SKM-1 (cell line): ENCODE data around the gene WDR27.
"Not testable (repeated sequence)": the region's sequence is repeated elsewhere in the genome, so short reads cannot be mapped to it uniquely, and the experiment has no call there.

ENCODE experiments used
- DNase-seq: peaks from one replicate; lab custom pipeline; 2025; ENCODE audit not compliant: unreplicated experiment; lab: John Stamatoyannopoulos, UW

WDR27 gene

DNA sequence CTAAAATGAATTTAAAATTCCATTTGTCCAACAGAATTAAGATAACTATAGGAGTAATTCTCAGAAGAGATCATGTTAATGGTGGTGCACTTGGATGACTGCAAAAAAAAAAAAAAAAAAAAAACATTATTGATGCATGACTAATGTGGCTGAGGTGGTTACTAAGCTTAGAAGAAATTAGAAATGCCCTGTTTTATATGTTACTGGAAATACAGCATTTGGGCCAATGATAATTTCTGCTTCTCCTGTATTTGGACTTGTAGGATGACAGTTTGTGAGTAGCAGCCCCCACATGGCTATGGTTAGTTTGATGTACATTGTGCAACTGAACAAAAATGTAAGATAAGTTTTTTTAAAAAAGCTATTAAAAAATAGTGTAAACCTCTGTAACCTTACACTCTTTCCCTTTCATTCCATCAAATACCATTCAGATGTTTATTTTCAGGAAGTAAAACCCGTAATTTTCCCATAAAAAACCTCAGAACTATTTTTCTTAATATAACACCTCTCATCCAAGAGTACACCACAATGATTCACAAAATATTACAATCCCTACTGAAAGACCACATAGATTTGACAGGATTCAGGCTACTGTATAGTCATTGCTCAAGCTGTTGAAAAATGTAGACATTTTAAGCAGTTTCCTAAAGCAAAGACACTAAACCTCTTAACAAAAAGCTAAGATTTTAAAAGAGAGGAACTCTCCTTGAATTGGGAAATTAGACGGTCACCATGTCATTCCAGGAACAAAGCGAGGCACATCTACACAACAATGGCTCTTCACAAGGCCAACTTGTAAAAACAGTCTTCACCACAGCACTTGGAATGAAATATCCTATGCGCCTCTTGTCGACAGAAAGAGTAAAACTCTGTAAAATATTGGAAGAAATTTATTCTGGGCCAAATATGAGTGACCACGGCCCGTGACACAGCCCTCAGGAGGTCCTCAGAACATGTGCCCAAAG lies 83.0 kb downstream of the WDR27 start:
- no peak for DNase-seq

- DNase-seq: no peak
Measured at GRCh38 chr6:169617562-169617961, 84.3 kb downstream of the WDR27 start.

- not testable (repeated sequence) for DNase-seq
Measured at GRCh38 chr6:169608609-169609008, 93.2 kb downstream of the WDR27 start.

GRCh38 chr6:169604076-169604475 lies 97.8 kb downstream of the WDR27 start:
- DNase-seq: no peak

- DNase-seq: not testable (repeated sequence)
Measured at GRCh38 chr6:169601129-169601528, 100.7 kb downstream of the WDR27 start.

DNA sequence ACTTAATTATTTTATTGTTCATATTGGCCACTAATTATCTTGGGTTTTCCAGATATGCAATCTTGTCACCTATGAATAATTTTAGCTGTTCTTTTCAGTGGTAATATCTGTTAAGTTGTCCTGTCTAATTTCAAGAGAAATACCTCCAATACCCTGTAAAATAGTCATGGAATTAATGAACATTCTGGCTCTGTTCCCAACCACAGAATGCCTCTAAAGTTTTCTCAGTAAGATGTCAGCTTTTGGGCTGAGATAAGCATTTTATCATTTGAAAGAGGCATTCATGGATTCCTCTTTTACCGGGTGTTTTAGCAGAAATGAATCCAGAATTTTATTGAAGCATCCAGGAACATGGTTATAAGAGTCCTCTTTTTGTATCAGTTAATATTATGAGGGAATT lies 109.3 kb downstream of the WDR27 start:
- DNase-seq: no peak

- no peak for DNase-seq
Measured at GRCh38 chr6:169591616-169592015, 110.2 kb downstream of the WDR27 start.

GRCh38 chr6:169590376-169590939 lies 111.4 kb downstream of the WDR27 start:
- no peak for DNase-seq

DNA sequence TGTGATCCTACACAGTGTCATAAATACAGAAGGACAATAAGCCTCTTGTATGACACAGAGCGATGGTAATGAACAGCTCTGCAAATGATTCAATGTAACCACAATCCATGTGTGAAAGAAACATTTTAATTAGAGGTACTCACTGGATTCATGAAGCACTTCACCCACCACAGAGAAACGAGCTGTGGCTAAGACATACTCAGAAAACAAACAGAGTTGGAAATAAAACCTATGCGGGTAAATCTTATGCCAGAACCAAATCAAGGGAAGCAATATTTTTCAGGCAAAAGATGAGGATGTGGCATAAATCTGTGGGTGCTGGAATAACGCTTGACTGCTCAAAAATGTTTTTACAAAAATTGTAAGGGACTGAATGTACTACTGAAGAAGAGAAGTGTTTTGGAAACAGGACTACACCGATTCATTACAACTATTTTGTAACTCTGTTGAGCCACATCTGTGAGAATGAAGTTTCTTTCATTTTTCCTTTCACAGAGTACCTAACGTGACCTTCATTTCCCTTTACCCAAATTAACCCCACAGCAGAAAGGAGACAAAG lies 112.1 kb downstream of the WDR27 start:
- DNase-seq: peak; percentile 12

GRCh38 chr6:169589293-169589692 lies 112.5 kb downstream of the WDR27 start:
- DNase-seq: no peak

GRCh38 chr6:169587975-169588374 lies 113.9 kb downstream of the WDR27 start:
- DNase-seq: no peak

- DNase-seq: no peak
Measured at GRCh38 chr6:169583886-169584541, 117.8 kb downstream of the WDR27 start.

- DNase-seq: no peak
Measured at GRCh38 chr6:169579407-169580111, 122.3 kb downstream of the WDR27 start.

DNA sequence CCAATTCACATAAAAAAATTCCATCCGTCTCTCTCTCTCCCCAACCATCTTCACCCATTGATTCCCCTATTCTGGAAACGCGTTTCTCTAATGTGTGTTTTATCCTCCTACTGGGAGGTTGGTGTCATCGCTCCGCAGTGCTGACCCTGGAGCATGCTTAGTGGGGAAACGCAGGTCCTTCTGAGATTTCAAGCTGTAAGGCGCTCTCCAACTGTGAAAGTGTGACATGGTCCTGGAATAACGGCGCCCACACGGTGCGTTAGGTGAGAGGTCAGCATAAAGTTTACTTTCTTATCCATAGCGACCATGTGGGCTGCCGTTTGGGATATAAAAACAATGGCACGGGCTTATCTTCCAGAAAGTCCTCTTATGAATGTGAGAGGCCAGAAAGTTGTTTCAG lies 123.9 kb downstream of the WDR27 start:
- no peak for DNase-seq

DNA sequence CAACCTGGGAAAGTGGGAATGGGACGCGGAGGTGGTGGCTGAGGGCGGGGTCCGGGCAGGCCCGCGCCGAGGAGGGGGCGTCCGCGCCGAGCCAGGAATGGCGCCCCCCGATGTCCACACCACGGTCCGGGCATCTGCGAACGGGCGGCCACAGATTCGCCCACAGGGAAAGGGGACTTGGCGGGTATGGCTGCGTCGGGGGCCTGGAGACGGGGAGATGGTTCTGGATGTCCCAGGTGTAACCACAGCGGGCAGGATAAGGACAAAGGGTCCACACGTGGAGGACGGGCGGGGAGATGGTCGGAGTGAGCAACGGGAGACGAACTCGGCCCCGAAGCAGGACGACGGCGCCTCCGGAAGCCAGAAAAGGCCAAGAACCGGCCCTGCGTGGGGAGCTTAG lies 124.6 kb downstream of the WDR27 start:
- no peak for DNase-seq

DNA sequence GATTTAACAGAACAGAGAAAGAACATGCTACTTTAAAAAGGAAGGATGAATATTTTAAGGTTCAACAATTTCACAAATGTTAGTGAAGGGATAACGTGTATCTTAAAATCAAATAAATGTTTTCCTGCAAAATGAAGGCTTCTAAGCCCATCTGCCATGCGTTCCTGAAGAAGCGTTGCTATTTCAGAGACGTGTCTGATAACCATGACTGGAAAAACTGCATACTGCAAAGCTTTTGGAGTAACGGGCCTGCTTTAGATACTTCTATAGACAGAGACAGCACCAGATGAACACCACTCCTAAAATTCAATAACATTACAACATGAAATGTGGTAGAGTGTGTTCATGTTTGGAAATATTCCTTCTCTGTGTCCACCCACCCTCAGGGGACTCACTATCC lies 126.0 kb downstream of the WDR27 start:
- DNase-seq: no peak

- no peak for DNase-seq
Measured at GRCh38 chr6:169575365-169575764, 126.5 kb downstream of the WDR27 start.

DNA sequence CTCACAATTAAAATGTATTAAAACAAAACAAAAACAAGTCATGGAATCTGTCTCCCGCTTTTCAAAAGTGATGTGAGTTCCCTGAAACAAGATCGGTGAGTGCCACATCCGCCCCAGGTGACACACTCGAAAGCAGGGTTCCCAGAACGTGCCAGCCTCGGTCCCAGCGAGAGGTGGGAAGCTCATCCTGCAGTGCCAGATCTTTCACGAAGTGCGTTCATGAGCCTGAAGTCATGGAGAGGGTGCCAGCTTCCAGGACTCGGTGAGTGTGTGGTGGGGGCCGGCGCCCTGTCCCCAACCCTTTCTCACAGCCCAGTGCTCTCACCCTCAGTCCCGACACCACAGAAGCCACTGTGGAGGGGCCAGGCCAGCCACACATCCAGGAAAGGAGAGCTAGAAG lies 127.4 kb downstream of the WDR27 start:
- DNase-seq: no peak

DNA sequence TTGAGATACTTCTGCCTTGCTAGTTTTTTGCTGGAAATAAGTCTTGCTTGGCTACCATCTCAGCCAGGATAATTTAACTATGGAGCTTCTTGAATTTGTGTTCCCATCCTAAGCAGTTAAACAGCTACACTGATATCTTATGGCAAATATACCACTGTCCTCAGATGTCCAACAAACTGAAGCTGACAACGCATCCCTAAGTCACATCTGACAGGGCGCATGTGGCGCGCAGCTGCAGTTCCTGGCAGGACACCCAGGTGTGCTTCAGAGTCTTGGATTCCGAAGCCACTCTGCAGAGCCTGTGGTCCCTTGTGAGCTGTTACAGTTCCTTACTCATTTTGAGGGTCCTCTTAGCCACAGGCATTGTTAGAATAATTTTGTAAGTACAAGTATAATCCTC lies 127.9 kb downstream of the WDR27 start:
- DNase-seq: no peak

- no peak for DNase-seq
Measured at GRCh38 chr6:169571123-169571962, 130.5 kb downstream of the WDR27 start.
